K562 (cell line): ENCODE data around the gene CD84. TPM values are rescaled to one million over a fixed set of nuclear protein-coding genes. Genes with fewer than 3 reads are reported as not detected.

Experiments used
- ATAC-seq: fragments of 200-7000 bp; cut with Tn5 transposase; 3 replicates; pipeline ENCODE4 v1.9.1; 2020; ENCODE audit warnings: moderate library complexity
- BruUV-seq: library from RNA; stranded (reverse); fragments of 400-500 nt; replicated peaks from 2 replicates; lab custom pipeline; 2021; lab: Mats Ljungman, UMichigan
- CTCF ChIA-PET: fragments of 300-600 bp; formaldehyde crosslinking; extraction: SDS; loops from one replicate; lab custom pipeline; 2021; ENCODE audit warnings: low intra/inter-chr PET ratio; lab: Yijun Ruan, JAX
- POLR2A ChIA-PET: fragments of 300-600, 350-650 bp; sonication (Branson Sonifier 250); formaldehyde crosslinking; extraction: SDS; loops from one replicate; lab custom pipeline; 2021; ENCODE audit warnings: antibody characterized with exemption, inconsistent platforms; lab: Yijun Ruan, JAX
- DNase-seq, 4 experiments: peaks; one replicate each; pipeline versions ENCODE4 v3.0.0 to v3.0.0-alpha.2; 2011 to 2018; ENCODE audit warnings: low spot score in 3 of 4, mixed read lengths in 3 of 4; ENCODE audit errors: extremely low read depth in 1 of 4
- FAIRE-seq: peaks from 2 replicates; lab custom pipeline; 2011; peaks lifted over from hg19 to GRCh38; lab: Jason Lieb, UNC
- H2AFZ ChIP-seq: 2 replicates; pipeline ENCODE4 v1.6.0; 2011; ENCODE audit warnings: low read depth, low read length, control low read depth, inconsistent platforms
- H3K27ac ChIP-seq: fragments of 200-600 bp; 3 replicates; pipeline ENCODE4 v1.8.0; 2011; ENCODE audit warnings: low read depth, mild to moderate bottlenecking, control low read depth, inconsistent platforms, low read length, moderate library complexity, mixed read lengths; ENCODE audit errors: extremely low read depth
- H3K27me3 ChIP-seq, 2 experiments: fragments of 300-600 bp in 1 of 2; 2 replicates in 1 of 2; 3 replicates in 1 of 2; pipeline versions ENCODE4 v1.6.0 to v1.8.0; 2011; ENCODE audit warnings: inconsistent platforms in 2 of 2, low read length in 2 of 2, mild to moderate bottlenecking in 1 of 2, mixed read lengths in 1 of 2, moderate library complexity in 1 of 2; ENCODE audit not compliant: control insufficient read depth in 2 of 2, insufficient read depth in 2 of 2
- H3K36me3 ChIP-seq: fragments of 300-600 bp; 3 replicates; pipeline ENCODE4 v1.8.0; 2011; ENCODE audit warnings: mild to moderate bottlenecking, low read length, inconsistent platforms; ENCODE audit not compliant: control insufficient read depth, insufficient read depth
- H3K4me1 ChIP-seq, 2 experiments: fragments of 200-600 bp in 1 of 2; replicated peaks in 1 of 2; 2 replicates in 1 of 2; 3 replicates in 1 of 2; pipeline versions ENCODE4 v1.5.1 to v1.8.0; 2011; ENCODE audit warnings: inconsistent platforms in 2 of 2, low read length in 2 of 2, mild to moderate bottlenecking in 1 of 2, mixed read lengths in 1 of 2, moderate library complexity in 1 of 2; ENCODE audit not compliant: control insufficient read depth in 2 of 2, insufficient read depth in 2 of 2
- H3K4me2 ChIP-seq: 2 replicates; pipeline ENCODE4 v1.6.1; 2011; ENCODE audit warnings: low read length, control low read depth, inconsistent platforms, mixed read lengths; ENCODE audit not compliant: insufficient read depth
- H3K4me3 ChIP-seq: fragments of 200-600 bp; sonication (generic), shearing (Covaris generic); 2 replicates; pipeline ENCODE4 v1.5.1; 2016; ENCODE audit warnings: control low read depth, inconsistent platforms
- H3K79me2 ChIP-seq: fragments of 200-600 bp; 3 replicates; pipeline ENCODE4 v1.8.0; 2011; ENCODE audit warnings: low read length, inconsistent platforms; ENCODE audit not compliant: control insufficient read depth, insufficient read depth
- H3K9ac ChIP-seq, 2 experiments: 2 replicates each; pipeline versions ENCODE4 v1.6.0 to v1.6.1; 2011; ENCODE audit warnings: low read depth in 2 of 2, low read length in 2 of 2, control low read depth in 1 of 2, inconsistent platforms in 1 of 2, mild to moderate bottlenecking in 1 of 2, mixed read lengths in 1 of 2; ENCODE audit not compliant: insufficient read depth in 1 of 2
- H3K9me1 ChIP-seq: one replicate; pipeline ENCODE4 v1.6.0; 2011; ENCODE audit warnings: inconsistent platforms, mild to moderate bottlenecking, low read length, moderate library complexity; ENCODE audit not compliant: control insufficient read depth, insufficient read depth
- H3K9me3 ChIP-seq: replicated peaks from 2 replicates; pipeline ENCODE4 v1.5.1; 2011; ENCODE audit warnings: low read depth, low read length, inconsistent platforms; ENCODE audit not compliant: control insufficient read depth, insufficient read depth
- H4K20me1 ChIP-seq: replicated peaks from 2 replicates; pipeline ENCODE4 v1.6.1; 2011; ENCODE audit warnings: low read length, inconsistent platforms, mixed read lengths; ENCODE audit not compliant: control insufficient read depth, insufficient read depth
- CBFA2T2 ChIP-seq: fragments of 450-650 bp; conservative IDR thresholded peaks from 2 replicates; pipeline ENCODE4 v1.6.1; 2017; ENCODE audit warnings: mild to moderate bottlenecking
- CBX8 ChIP-seq: fragments of 200-600 bp; sonication (generic); IDR thresholded peaks from 2 replicates; pipeline ENCODE4 v1.6.1; 2012; ENCODE audit warnings: borderline replicate concordance, mixed run types, low read depth, mild to moderate bottlenecking, moderate library complexity, mixed read lengths, low read length, control low read depth, inconsistent platforms; ENCODE audit not compliant: poor library complexity, severe bottlenecking; ENCODE audit errors: extremely low read depth
- DACH1 ChIP-seq: fragments of 450-650 bp; IDR thresholded peaks from 2 replicates; pipeline ENCODE4 v1.6.1; 2018; ENCODE audit not compliant: partially characterized antibody
- ELF1 ChIP-seq: fragments of 200-800 bp; sonication (Bioruptor generic); IDR thresholded peaks from 2 replicates; pipeline ENCODE4 v1.6.1; 2016; ENCODE audit warnings: missing genetic modification characterization, missing compliant biosample characterization
- HCFC1 ChIP-seq: IDR thresholded peaks from 2 replicates; pipeline ENCODE4 v1.6.1; 2012; ENCODE audit warnings: low read depth, low read length, improper control_type of control experiment
- KHSRP ChIP-seq: fragments of 450-650 bp; IDR thresholded peaks from 2 replicates; pipeline ENCODE4 v1.6.1; 2017
- MCM2 ChIP-seq: fragments of 450-650 bp; IDR thresholded peaks from 2 replicates; pipeline ENCODE4 v1.6.1; 2017; ENCODE audit warnings: low read depth, mild to moderate bottlenecking
- MYNN ChIP-seq, 2 experiments: sonication (generic); formaldehyde crosslinking in 1 of 2; IDR thresholded peaks; 2 replicates each; pipeline versions ENCODE4 v1.5.0 to v1.6.1; 2016 to 2020; ENCODE audit warnings: antibody characterized with exemption in 1 of 2, missing genetic modification reagents in 1 of 2
- NFYB ChIP-seq: IDR thresholded peaks from 2 replicates; pipeline ENCODE4 v1.6.1; 2011; ENCODE audit warnings: mild to moderate bottlenecking, moderate library complexity; ENCODE audit not compliant: insufficient read length; ENCODE audit errors: extremely low read depth
- PRMT5 ChIP-seq: sonication (generic); formaldehyde crosslinking; IDR thresholded peaks from 2 replicates; pipeline ENCODE4 v1.5.0; 2020; ENCODE audit warnings: missing genetic modification reagents
- RBFOX2 ChIP-seq: fragments of 200-400 bp; formaldehyde crosslinking; IDR thresholded peaks from 2 replicates; pipeline ENCODE4 v1.6.1; 2017; ENCODE audit warnings: low read depth, mild to moderate bottlenecking, low read length, moderate library complexity
- RBM14 ChIP-seq: fragments of 200-400 bp; formaldehyde crosslinking; IDR thresholded peaks from 2 replicates; pipeline ENCODE4 v1.6.1; 2018; ENCODE audit warnings: low read depth, mild to moderate bottlenecking, low read length, moderate library complexity, borderline replicate concordance; ENCODE audit not compliant: insufficient read depth
- SIN3B ChIP-seq: fragments of 450-650 bp; IDR thresholded peaks from 2 replicates; pipeline ENCODE4 v1.6.1; 2017; ENCODE audit warnings: low read depth, mild to moderate bottlenecking, moderate library complexity
- ZNF551 ChIP-seq: fragments of 250-450 bp; sonication (Bioruptor Pico); IDR thresholded peaks from 2 replicates; pipeline ENCODE4 v1.5.0; 2021; ENCODE audit warnings: mild to moderate bottlenecking, moderate library complexity
- ZSCAN32 ChIP-seq: fragments of 450-650 bp; formaldehyde crosslinking; IDR thresholded peaks from 2 replicates; pipeline ENCODE4 v1.4.0; 2020; ENCODE audit warnings: mild to moderate bottlenecking, moderate library complexity
- WGBS: fragments of 100-300 bp; shearing (Covaris generic); methylation state at CpG from one replicate; pipeline ENCODE4 v1.1.6; 2016; ENCODE audit warnings: low coverage, mixed read lengths; ENCODE audit not compliant: insufficient coverage; ENCODE audit errors: missing lambda C conversion rate; 5-methylcytosine and 5-hydroxymethylcytosine counted together
- in situ Hi-C: fragments of 300-500 bp; cut with MboI; formaldehyde crosslinking; loops from 4 replicates; pipeline ENCODE4 v1.15.0; 2018; ENCODE audit warnings: inconsistent platforms, mixed read lengths
- intact Hi-C: fragments of 100-400 bp; cut with micrococcal nuclease; formaldehyde crosslinking; loops from 2 replicates; pipeline ENCODE4 v1.14.2; 2022
- polyA plus RNA-seq, 8 experiments: library from polyadenylated mRNA; depleted of rRNA in 4 of 8; stranded (reverse) in 5 of 8; unstranded in 3 of 8; fragments of >200 nt; fragmentation: Nextera tagmentation in 2 of 8; fragmentation: Illumina TruSeq in 1 of 8; extraction: Ambion mirVana in 2 of 8; extraction: Trizol in 1 of 8; gene quantifications; 2 replicates each; pipeline versions ENCODE4 v1.2.1 to v1.2.3, GENCODE V29; 2011 to 2014; ENCODE audit warnings: inconsistent platforms in 1 of 8, missing spikeins in 1 of 8
- total RNA-seq, 7 experiments: library from RNA; depleted of rRNA in 6 of 7; stranded (reverse); fragments of >200 nt in 6 of 7; fragmentation: Illumina TruSeq in 2 of 7; extraction: Trizol in 2 of 7; gene quantifications; 2 replicates each; pipeline versions ENCODE4 v1.2.1 to v1.2.3, GENCODE V29; 2011 to 2021; ENCODE audit warnings: low replicate concordance in 1 of 7
- TF ChIP-seq, protein P1 (sequence below): fragments of 250-450 bp; sonication (Bioruptor Pico); IDR thresholded peaks from 2 replicates; pipeline ENCODE4 v1.5.0; 2021; ENCODE audit warnings: mild to moderate bottlenecking, borderline replicate concordance
- TF ChIP-seq, protein P2 (sequence below), 2 experiments: fragments of 450-650 bp in 1 of 2; sonication (generic) in 1 of 2; formaldehyde crosslinking in 1 of 2; IDR thresholded peaks in 1 of 2; conservative IDR thresholded peaks in 1 of 2; 2 replicates each; pipeline versions ENCODE4 v1.6.1 to v1.8.1; 2016 to 2023; ENCODE audit warnings: mild to moderate bottlenecking in 2 of 2, moderate library complexity in 2 of 2, inconsistent platforms in 1 of 2, missing genetic modification reagents in 1 of 2

The CD84 gene
- total and polyA plus RNA-seq, 9 of the 15 experiments (the other 6 are each of a cell fraction or from before 2014, with no cell fraction given) = 0.82 to 6.8 (median 2.0) TPM

GRCh38 chr1:160628799-160629263 lies 49.5 kb upstream of the CD84 start:
- H3K79me2 ChIP-seq = no peaks in the 10 kb centered on the region
- ChIA-PET POLR2A (interaction anchor here (0.5 to 0.8 kb wide), 2 partner anchors 14 to 31 kb away, joined by 3 to 4 read pairs; no protein-coding TSS in a partner anchor), CTCF (no interaction called here)
- in situ Hi-C loops (no loop called here), intact Hi-C loops (loop anchor here (5.0 to 10.0 kb wide), 2 partner anchors 38 to 136 kb away; no protein-coding TSS in a partner anchor)
- TF ChIP-seq RBFOX2 (no peak), RBM14 (no peak), ELF1 (tag) (no peak), NFYB (no peak), DACH1 (no peak), ZSCAN32 (CRISPR knock-in tag) (no peak), MYNN (IDR thresholded peaks at IDR 0.05) (no peak), MYNN (CRISPR knock-in tag; IDR thresholded peaks at IDR 0.05) (no peak), PRMT5 (CRISPR knock-in tag) (no peak), ZNF551 (CRISPR knock-in tag) (no peak), CBFA2T2 (no peak), HCFC1 (no peak), CBX8 (no peak), MCM2 (no peak), KHSRP (no peak), SIN3B (no peak)
- TF ChIP-seq, protein P1, sequence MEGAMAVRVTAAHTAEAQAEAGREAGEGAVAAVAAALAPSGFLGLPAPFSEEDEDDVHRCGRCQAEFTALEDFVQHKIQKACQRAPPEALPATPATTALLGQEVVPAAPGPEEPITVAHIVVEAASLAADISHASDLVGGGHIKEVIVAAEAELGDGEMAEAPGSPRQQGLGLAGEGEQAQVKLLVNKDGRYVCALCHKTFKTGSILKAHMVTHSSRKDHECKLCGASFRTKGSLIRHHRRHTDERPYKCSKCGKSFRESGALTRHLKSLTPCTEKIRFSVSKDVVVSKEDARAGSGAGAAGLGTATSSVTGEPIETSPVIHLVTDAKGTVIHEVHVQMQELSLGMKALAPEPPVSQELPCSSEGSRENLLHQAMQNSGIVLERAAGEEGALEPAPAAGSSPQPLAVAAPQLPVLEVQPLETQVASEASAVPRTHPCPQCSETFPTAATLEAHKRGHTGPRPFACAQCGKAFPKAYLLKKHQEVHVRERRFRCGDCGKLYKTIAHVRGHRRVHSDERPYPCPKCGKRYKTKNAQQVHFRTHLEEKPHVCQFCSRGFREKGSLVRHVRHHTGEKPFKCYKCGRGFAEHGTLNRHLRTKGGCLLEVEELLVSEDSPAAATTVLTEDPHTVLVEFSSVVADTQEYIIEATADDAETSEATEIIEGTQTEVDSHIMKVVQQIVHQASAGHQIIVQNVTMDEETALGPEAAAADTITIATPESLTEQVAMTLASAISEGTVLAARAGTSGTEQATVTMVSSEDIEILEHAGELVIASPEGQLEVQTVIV = no peak
- TF ChIP-seq, protein P2, sequence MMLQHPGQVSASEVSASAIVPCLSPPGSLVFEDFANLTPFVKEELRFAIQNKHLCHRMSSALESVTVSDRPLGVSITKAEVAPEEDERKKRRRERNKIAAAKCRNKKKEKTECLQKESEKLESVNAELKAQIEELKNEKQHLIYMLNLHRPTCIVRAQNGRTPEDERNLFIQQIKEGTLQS (IDR thresholded peaks at IDR 0.05) = no peak
- TF ChIP-seq, protein P2 (CRISPR knock-in tag; conservative IDR thresholded peaks at IDR 0.05) = no peak
- H3K9ac ChIP-seq = no peak overlapping the region
- no peaks in the 10 kb centered on the region for H3K9me1 ChIP-seq
- no peak for FAIRE-seq
- H4K20me1 ChIP-seq = no peaks in the 10 kb centered on the region
- no peak overlapping the region; the same call in 1 of the 2 replicates for H2AFZ ChIP-seq
- H3K9me3 ChIP-seq = no peaks in the 10 kb centered on the region
- DNase-seq = no peak
- no peak overlapping the region for H3K4me2 ChIP-seq
- no peaks in the 10 kb centered on the region for H3K27me3 ChIP-seq
- no peak overlapping the region for H3K27ac ChIP-seq
- ATAC-seq = no peak
- H3K4me1 ChIP-seq = peaks cover 15 to 51% of the 10 kb centered on the region in 2 experiments; a peak in 4 of 5 replicates
- WGBS = 58% methylated on average over 8 of the region's 8 CpGs
- no peaks in the 10 kb centered on the region for H3K36me3 ChIP-seq
- H3K4me3 ChIP-seq = no peak overlapping the region
- BruUV-seq = no TSS peak
